Neural cell (in vitro differentiated cells): ENCODE measurements around the gene SLC24A3.

Source experiments
- CTCF ChIP-seq: fragments of 450-650 bp; IDR thresholded peaks from 2 replicates; pipeline ENCODE4 v1.5.1; 2014; ENCODE audit warnings: antibody characterized with exemption, mild to moderate bottlenecking, moderate library complexity; ENCODE audit not compliant: poor library complexity, severe bottlenecking
- EP300 ChIP-seq: fragments of 450-650 bp; conservative IDR thresholded peaks from 2 replicates; pipeline ENCODE4 v1.6.1; 2014; ENCODE audit warnings: antibody characterized with exemption, mild to moderate bottlenecking, moderate library complexity; ENCODE audit not compliant: poor library complexity, severe bottlenecking
- EZH2 ChIP-seq: fragments of 200-600, 300-800 bp; shearing (Covaris generic), sonication (generic); IDR thresholded peaks from 2 replicates; pipeline ENCODE4 v1.6.1; 2014; ENCODE audit warnings: antibody characterized with exemption, low read length, borderline replicate concordance, mild to moderate bottlenecking; ENCODE audit not compliant: insufficient read depth, poor library complexity, severe bottlenecking
- MXI1 ChIP-seq: fragments of 450-650 bp; conservative IDR thresholded peaks from 2 replicates; pipeline ENCODE4 v1.6.1; 2014; ENCODE audit warnings: antibody characterized with exemption, mild to moderate bottlenecking; ENCODE audit not compliant: poor library complexity, severe bottlenecking
- POLR2AphosphoS5 ChIP-seq: IDR thresholded peaks from 2 replicates; pipeline ENCODE4 v1.6.1; 2012
- RAD21 ChIP-seq: fragments of 450-650 bp; conservative IDR thresholded peaks from 2 replicates; pipeline ENCODE4 v1.6.1; 2014; ENCODE audit warnings: antibody characterized with exemption, mild to moderate bottlenecking, moderate library complexity
- SMC3 ChIP-seq: fragments of 450-650 bp; conservative IDR thresholded peaks from 2 replicates; pipeline ENCODE4 v1.6.1; 2014; ENCODE audit warnings: antibody characterized with exemption, mild to moderate bottlenecking, moderate library complexity; ENCODE audit not compliant: poor library complexity
- TAF1 ChIP-seq: IDR thresholded peaks from 2 replicates; pipeline ENCODE4 v1.6.1; 2012; ENCODE audit warnings: low read depth
- TF ChIP-seq, protein P1 (sequence below): IDR thresholded peaks from 2 replicates; pipeline ENCODE4 v1.6.1; 2012; ENCODE audit warnings: borderline replicate concordance

GRCh38 chr20:19658137-19658536, 445.7 kb downstream of the SLC24A3 start:
- TF ChIP-seq POLR2AphosphoS5 (no peak), CTCF (no peak), EZH2 (no peak), SMC3 (no peak), RAD21 (no peak), EP300 (no peak), TAF1 (no peak), MXI1 (no peak)
- TF ChIP-seq, protein P1, sequence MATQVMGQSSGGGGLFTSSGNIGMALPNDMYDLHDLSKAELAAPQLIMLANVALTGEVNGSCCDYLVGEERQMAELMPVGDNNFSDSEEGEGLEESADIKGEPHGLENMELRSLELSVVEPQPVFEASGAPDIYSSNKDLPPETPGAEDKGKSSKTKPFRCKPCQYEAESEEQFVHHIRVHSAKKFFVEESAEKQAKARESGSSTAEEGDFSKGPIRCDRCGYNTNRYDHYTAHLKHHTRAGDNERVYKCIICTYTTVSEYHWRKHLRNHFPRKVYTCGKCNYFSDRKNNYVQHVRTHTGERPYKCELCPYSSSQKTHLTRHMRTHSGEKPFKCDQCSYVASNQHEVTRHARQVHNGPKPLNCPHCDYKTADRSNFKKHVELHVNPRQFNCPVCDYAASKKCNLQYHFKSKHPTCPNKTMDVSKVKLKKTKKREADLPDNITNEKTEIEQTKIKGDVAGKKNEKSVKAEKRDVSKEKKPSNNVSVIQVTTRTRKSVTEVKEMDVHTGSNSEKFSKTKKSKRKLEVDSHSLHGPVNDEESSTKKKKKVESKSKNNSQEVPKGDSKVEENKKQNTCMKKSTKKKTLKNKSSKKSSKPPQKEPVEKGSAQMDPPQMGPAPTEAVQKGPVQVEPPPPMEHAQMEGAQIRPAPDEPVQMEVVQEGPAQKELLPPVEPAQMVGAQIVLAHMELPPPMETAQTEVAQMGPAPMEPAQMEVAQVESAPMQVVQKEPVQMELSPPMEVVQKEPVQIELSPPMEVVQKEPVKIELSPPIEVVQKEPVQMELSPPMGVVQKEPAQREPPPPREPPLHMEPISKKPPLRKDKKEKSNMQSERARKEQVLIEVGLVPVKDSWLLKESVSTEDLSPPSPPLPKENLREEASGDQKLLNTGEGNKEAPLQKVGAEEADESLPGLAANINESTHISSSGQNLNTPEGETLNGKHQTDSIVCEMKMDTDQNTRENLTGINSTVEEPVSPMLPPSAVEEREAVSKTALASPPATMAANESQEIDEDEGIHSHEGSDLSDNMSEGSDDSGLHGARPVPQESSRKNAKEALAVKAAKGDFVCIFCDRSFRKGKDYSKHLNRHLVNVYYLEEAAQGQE: no peak
